NCI-H2029 treated with DMSO at 0.1 percent for 48 hours (cell line): ENCODE results near the gene MEGF11.
"Not testable (repeated sequence)": the region's sequence is repeated elsewhere in the genome, so short reads cannot be mapped to it uniquely, and the experiment has no call there.

Experiments
- DNase-seq: peaks from one replicate; lab custom pipeline; 2025; lab: John Stamatoyannopoulos, UW

Gene MEGF11

DNA sequence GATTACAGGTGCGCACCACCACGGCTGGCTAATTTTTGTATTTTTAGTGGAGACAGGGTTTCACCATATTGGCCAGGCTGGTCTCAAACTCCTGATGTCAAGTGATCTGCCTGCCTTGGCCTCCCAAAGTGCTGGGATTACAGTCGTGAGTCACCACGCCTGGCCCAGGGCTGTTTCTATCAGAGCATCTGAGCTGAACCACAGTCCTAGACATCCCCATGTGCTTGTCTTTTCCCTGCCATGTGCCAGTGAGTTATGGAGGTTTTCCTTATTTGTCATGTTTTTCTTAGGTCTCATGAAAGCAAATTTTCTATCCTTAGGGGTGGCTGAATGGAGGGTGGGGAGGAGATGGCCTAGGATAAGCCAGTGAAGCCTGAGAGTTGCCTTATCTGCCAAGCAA lies 250.4 kb downstream of the MEGF11 start:
- not testable (repeated sequence) for DNase-seq

DNA sequence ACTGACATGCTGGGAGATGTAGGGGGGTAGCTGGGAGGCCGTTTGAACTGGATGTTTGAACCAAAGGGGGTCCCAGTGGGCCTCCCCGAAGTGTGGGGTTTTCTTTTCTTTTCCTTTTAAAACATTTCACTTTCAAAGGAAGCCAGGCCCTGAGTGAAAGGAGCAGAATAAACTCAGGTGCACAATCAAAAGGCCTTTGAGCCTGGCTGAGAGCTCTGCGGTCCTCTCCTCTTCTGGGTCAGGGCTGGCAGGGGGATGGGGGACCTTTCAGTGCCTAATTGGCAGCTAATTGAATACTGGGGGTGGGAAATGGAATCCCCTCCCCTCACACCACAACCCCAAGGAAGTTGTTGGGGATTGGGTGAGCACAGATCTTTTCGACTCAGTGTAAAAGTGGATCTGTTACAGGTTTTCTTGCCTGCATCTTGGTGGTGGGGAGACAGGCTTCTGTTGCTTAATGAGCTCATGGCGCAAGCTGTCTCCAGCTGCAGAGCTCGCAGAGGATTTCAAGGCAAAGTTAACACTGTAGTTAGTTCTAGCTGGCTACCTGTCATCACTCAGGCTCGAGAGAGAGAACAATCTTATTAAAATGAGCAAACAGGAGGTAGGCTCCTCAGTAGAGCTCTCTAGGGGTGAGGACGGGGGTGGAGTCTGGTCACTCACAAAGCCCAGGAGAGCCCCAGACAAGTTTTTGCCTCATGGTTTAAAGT lies 251.7 kb downstream of the MEGF11 start:
- DNase-seq = no peak

DNA sequence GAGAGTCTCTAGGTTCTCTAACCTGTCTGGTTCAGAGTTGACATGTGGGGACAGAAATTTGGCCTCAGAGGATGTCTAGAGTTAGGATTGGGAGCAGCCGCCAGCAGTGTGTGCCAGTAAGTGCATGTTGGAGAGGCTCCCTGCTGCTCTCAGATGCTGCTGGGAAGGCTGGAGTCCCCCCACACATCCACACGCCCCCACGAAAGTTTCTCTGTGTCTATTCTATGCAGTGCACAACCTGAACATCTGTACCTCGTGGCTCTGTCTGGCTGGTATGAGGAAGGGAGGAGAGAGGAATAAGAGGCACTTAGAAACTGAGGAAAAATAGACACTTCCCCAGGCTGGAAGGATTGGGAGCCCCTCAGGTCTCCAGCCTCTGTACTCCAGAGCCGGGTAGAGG lies 252.5 kb downstream of the MEGF11 start:
- no peak for DNase-seq

GRCh38 chr15:65998486-65998885 lies 255.1 kb downstream of the MEGF11 start:
- DNase-seq = no peak

DNA sequence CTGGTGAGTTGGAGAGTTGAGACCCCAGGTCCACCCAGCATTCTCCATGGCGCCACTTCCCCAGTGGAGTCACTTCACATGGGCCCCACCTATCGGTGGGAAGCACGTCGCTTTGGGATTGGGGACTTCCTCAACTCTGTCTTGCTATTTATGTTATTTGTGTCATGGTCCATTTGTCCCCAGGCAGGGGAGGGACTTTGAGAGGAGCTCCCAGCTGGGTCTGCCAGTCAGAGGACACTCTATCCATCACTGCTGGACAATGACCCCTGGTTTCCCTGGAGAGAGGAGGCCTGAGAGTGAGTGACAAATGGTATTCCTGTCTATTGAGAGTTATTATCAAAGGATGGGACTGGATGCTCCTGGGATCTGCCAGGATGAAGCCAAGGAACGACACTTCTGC lies 256.6 kb downstream of the MEGF11 start:
- DNase-seq = no peak

GRCh38 chr15:65994832-65995231 lies 258.7 kb downstream of the MEGF11 start:
- no peak for DNase-seq

- no peak for DNase-seq
Observed at GRCh38 chr15:65993762-65994161, 259.8 kb downstream of the MEGF11 start.

DNA sequence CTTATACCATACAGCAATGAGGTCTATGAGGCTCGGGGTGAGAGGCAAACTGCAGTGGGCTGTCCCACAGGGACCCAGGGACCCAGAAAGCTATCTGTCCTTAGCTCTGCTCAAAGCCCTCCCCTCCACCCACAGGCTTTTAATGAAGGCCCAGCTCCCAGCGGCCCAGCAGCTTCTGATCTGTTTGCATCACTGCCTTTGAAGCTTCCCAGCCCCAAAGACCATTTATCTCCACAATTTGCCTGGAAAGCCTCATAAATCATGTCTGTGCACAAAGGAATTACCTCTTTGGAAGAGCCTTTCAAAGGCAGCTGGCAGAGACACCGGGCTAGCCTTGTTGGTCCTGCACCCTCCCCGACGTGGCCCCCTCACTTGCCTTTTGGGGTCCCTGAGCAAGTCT lies 260.3 kb downstream of the MEGF11 start:
- DNase-seq = no peak

DNA sequence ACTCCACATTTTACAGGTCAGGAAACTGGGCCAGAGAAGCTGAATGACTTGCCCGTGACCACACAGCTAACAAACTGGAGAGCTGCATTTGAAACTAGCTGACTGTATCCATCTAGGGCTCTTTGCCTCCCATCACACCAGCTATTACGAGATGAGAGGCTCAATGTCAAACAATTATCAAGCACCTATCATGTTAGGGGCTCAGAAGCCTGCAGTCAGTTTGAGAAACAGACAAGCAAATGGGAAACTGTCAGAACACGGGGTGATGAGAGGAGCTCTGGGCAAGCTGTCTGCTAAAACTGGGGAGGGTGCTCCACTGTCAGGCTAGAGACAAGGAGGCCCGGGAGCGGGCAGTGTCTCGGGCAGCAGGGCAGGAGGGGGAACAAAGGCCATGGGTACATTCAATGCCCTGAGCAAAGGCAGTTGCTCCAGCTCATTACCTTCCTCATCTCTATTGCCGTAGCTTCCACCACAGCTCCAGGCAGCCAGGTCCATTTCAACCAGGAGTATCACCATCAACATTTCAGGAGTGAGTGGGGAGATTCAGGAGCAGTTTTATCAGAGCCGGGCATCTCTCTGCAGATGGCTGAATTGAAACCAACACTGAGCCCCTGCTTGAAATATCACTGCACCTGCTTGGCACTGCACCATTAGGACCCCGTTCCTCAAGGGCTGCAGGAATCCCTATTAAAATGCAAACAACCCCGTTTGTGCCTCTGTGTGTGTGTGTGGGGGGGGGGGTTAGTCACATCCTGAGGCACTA lies 261.6 kb downstream of the MEGF11 start:
- DNase-seq = peak; percentile 50

- no peak for DNase-seq
Observed at GRCh38 chr15:65990298-65990981, 263.1 kb downstream of the MEGF11 start.

DNA sequence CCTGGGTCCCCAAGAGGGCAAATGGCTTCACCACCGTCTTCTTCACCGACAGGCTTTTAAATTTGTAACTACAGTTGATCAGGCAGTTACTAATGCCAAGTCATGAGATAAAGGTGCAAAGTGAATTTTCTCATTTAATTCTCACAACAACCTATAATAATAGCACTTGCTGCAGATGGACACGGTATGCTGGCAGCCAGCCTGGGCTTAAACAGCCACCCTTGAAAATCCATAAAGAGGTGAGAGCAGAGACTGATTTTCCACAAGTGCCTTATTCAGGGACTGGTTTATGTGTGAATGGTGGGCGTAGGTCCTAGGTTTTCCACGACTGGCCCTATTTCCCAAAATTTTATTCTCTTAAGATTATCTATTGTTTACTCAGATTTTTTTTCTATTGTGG lies 266.4 kb downstream of the MEGF11 start:
- peak; percentile 15 for DNase-seq

- DNase-seq = no peak
Observed at GRCh38 chr15:65986416-65986815, 267.1 kb downstream of the MEGF11 start.

DNA sequence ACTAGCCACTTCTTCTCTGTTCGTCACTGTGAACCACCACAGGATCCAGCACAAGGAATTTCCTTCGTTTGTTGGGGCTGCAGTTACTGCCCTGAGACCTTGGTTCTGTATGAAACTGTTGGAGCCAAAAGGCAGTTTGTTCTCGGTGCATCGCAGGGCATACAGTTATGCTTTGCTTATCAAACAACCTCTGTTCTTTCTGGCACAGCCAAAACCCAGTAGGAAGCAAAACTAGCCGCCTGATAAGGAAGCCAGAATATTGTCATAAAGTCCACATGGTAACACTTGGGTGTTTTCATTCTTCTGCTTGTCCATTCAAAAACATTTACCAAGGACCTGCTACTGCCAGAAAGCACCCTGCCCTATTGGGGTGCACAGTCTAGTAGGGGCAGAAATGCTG lies 268.2 kb downstream of the MEGF11 start:
- DNase-seq = no peak

- DNase-seq = no peak
Observed at GRCh38 chr15:65982627-65983322, 270.8 kb downstream of the MEGF11 start.

DNA sequence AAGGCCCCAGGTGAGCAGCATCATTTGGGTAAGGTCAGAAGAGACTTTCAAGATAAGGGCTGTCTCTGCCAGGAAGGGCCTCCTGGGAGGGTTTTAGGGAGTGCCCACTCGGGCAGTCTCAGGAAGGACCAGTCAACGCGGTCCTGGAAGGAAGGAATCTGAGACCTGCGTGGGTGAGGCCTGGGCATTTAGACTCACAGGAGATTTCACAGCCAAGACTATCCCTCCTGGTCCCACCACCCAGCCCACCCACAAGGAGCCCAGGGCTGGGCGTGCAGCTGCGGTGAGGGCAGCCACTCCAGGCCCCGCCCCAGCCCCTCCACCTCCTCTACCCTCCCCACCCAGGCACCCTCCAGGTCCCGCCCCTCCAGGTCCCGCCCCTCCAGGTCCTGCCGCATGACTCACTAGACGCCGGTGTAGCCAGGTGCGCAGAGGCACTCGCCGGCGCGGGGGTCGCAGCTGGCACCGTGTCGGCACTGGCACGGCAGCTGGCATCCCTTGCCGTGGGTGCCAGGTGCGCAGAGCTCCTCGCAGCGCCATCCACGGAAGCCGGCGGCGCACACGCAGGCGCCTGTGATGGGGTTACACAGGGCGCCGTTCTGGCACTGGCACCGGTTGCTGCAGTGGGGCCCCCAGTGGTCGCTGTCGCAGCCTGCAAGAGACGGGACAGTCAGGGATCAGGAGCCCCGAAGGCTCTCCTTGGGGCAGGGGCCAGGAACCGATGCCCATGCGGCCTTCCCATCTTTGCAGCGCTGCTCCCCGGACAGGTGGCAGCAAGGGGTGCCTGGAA lies 271.5 kb downstream of the MEGF11 start:
- DNase-seq = no peak

DNA sequence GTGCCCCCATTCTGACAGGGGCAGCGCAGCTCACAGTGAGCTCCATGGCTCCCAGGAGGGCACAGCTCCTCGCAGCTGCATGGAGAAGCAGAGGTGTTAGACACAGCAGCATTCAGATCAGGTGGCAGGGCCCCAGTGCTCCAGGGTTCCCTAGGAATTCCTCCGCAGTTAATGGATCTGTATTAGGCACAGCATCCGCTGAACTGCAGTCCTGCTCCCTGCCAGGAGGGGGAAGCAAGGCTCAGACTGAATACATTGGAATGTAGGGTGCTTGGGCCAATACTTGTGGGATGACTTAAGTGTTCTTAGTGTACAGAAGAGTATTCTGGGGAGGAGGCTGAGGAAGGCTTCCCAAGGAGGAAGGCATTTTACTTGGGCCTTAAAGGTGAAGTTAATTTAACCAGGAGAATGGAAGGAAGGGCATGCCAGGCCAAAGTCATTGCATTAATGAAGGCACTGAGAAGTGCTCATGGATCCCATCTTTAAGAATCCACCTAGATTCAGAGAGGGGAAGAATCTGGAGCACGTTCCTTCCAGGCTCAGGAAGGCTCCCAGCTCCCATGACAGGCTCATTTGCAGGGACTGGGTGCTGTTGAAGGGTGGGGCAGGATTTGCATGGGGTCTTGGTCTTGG lies 272.6 kb downstream of the MEGF11 start:
- no peak for DNase-seq

GRCh38 chr15:65979837-65980236 lies 273.7 kb downstream of the MEGF11 start:
- DNase-seq = no peak

DNA sequence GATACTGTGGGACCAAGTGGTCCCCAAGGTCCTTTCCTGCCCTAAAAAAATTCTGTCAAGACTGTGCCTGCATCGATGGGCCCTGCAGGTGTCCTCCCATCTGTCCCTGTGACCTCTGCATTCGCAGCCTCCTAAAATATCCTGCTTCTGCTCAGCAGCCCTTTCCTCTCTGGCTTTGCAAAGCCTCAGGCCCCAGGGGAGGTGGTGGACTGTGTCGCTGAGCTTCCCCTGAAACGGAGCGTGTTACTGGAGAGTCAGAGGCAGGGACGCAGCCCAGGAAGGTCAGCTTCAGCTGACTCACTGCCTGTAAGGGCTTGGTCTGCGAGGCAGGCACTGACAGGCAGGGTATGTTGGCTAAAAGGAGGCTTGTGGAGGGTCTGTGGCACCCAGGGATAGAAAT lies 274.2 kb downstream of the MEGF11 start:
- no peak for DNase-seq

GRCh38 chr15:65978110-65978509 lies 275.4 kb downstream of the MEGF11 start:
- no peak for DNase-seq

DNA sequence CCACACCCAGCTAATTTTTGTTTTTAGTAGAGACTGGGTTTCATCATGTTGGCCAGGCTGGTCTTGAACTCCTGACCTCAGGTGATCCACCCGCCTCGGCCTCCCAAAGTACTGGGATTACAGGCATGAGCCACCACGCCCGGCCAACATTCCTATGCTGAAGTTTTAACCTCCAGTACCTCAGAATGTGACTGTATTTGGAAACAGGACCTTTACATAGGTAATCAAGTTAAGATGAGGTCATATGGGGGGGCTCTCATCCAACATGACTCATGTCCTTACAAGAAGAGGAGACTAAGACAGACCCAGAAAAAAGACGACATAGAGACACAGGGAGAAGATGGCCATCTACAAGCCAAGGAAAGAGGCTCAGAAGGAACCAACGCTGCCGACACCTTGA lies 277.4 kb downstream of the MEGF11 start:
- DNase-seq = not testable (repeated sequence)

DNA sequence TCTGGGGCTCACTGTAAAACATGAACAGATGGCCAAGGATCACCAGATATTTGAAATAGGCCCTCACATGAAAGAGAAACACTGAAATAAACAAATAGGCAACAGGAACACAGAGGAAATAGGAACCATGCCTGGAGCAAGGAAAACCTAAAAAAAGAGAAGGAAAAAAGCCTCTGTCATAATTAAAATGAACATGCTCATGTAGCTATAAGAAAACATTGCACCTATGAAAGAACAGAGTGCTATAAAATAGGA lies 281.9 kb downstream of the MEGF11 start:
- DNase-seq = no peak
